Memory B cell (primary cell): ENCODE data around the gene ANP32B.

Source experiments
- ATAC-seq: fragments of 150-1000 bp; cut with Tn5 transposase; 2 replicates; pipeline ENCODE4 v1.10.0; 2021; ENCODE audit warnings: low read depth, mild to moderate bottlenecking, moderate library complexity
- DNase-seq, 2 donors: peaks; one replicate each; pipeline ENCODE4 v3.0.0; 2022; ENCODE audit warnings: low spot score in 2 of 2
- H3K27ac Mint-ChIP-seq: one replicate; pipeline ENCODE4 v1.8.0; 2022; ENCODE audit warnings: mild to moderate bottlenecking, moderate library complexity, mixed read lengths
- H3K27me3 Mint-ChIP-seq: one replicate; pipeline ENCODE4 v1.8.0; 2022; ENCODE audit warnings: mixed read lengths
- H3K36me3 Mint-ChIP-seq: one replicate; pipeline ENCODE4 v1.8.0; 2022; ENCODE audit warnings: mild to moderate bottlenecking, mixed read lengths
- H3K4me1 Mint-ChIP-seq: one replicate; pipeline ENCODE4 v1.8.0; 2022; ENCODE audit warnings: mixed read lengths
- H3K4me3 Mint-ChIP-seq: one replicate; pipeline ENCODE4 v1.8.0; 2022; ENCODE audit warnings: mild to moderate bottlenecking, moderate library complexity, mixed read lengths
- H3K9me3 Mint-ChIP-seq: one replicate; pipeline ENCODE4 v1.8.0; 2022; ENCODE audit warnings: mixed read lengths

ANP32B gene

DNA sequence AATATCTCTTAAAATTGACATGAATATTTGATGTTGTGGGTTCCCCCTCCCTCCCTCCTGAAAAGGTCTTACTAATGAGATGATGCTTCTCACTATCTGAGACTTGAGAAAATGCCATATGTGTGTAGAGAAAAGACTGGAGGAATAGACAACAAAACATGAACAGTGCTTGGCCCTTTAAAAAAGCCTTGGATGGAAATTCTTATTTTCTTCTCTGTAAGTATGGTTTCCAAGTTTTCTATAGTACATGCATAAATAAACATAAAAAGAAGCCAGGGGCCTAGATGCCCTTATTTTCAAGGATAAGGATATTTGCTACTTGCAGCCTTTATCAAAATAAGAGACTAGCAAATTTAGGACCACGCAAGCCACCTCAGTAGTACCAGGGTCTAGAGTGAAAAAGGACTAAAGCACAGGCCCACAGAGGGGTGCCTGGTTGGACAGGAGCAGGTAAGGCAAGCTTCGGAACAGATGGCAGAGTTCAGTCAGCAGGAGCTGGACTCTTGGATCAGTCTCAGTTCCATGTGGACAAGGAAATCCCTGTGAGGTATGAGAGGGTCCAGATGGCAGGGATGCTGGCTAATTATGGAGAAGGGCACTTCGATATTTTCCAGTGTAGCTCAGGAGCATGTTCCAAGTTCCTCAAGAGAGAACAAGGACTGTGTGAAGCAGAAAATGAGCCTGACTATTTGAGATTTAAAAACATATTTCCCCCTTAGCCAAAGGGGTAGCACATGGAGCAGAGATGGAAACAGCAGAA is 4.6 kb upstream of the ANP32B start:
- no peak overlapping the region for H3K4me3 Mint-ChIP-seq
- DNase-seq (no peak), ATAC-seq (no peak)
- H3K9me3 Mint-ChIP-seq: peaks cover 2% of the 10 kb centered on the region
- H3K36me3 Mint-ChIP-seq: peaks cover 3% of the 10 kb centered on the region
- H3K27me3 Mint-ChIP-seq: no peaks in the 10 kb centered on the region
- H3K27ac Mint-ChIP-seq: no peak overlapping the region
- H3K4me1 Mint-ChIP-seq: peaks cover 4% of the 10 kb centered on the region

GRCh38 chr9:97979788-97980478 is 3.2 kb upstream of the ANP32B start:
- H3K27ac Mint-ChIP-seq: no peak overlapping the region
- H3K4me3 Mint-ChIP-seq: no peak overlapping the region
- peaks cover 2% of the 10 kb centered on the region for H3K9me3 Mint-ChIP-seq
- H3K36me3 Mint-ChIP-seq: peaks cover 3% of the 10 kb centered on the region
- no peaks in the 10 kb centered on the region for H3K27me3 Mint-ChIP-seq
- H3K4me1 Mint-ChIP-seq: peaks cover 4% of the 10 kb centered on the region
- ATAC-seq (no peak), DNase-seq (no peak)

- DNase-seq (no peak), ATAC-seq (no peak)
- H3K4me3 Mint-ChIP-seq: no peak overlapping the region
- peaks cover 4% of the 10 kb centered on the region for H3K4me1 Mint-ChIP-seq
- H3K36me3 Mint-ChIP-seq: no peaks in the 10 kb centered on the region
- H3K9me3 Mint-ChIP-seq: no peaks in the 10 kb centered on the region
- H3K27ac Mint-ChIP-seq: no peak overlapping the region
- no peaks in the 10 kb centered on the region for H3K27me3 Mint-ChIP-seq
Observed at GRCh38 chr9:97980479-97980803, 2.7 kb upstream of the ANP32B start.

- Mint-ChIP-seq H3K4me3 (no peak overlapping the region), H3K9me3 (no peaks in the 10 kb centered on the region), H3K27ac (no peak overlapping the region), H3K4me1 (peaks cover 7% of the 10 kb centered on the region), H3K36me3 (no peaks in the 10 kb centered on the region), H3K27me3 (no peaks in the 10 kb centered on the region)
- no peak for ATAC-seq
- DNase-seq: no peak
Observed at GRCh38 chr9:97980918-97981845, 2.0 kb upstream of the ANP32B start.

GRCh38 chr9:97981846-97982682 is 1.1 kb upstream of the ANP32B start:
- peaks cover 13% of the 10 kb centered on the region for H3K4me1 Mint-ChIP-seq
- peak overlapping the region; percentile 92 for H3K27ac Mint-ChIP-seq
- no peaks in the 10 kb centered on the region for H3K9me3 Mint-ChIP-seq
- DNase-seq: no peak
- peak overlapping the region; percentile 62 for H3K4me3 Mint-ChIP-seq
- H3K27me3 Mint-ChIP-seq: no peaks in the 10 kb centered on the region
- ATAC-seq: no peak
- H3K36me3 Mint-ChIP-seq: no peaks in the 10 kb centered on the region

GRCh38 chr9:97983589-97984187 is 547 bp downstream of the ANP32B start:
- DNase-seq (peak in 1 of 2 donors; percentile 74), ATAC-seq (peak; percentile 37)
- Mint-ChIP-seq H3K4me1 (peaks cover 22% of the 10 kb centered on the region), H3K4me3 (peak overlapping the region; percentile 85), H3K27me3 (no peaks in the 10 kb centered on the region), H3K27ac (peak overlapping the region; percentile 92), H3K36me3 (no peaks in the 10 kb centered on the region), H3K9me3 (no peaks in the 10 kb centered on the region)

DNA sequence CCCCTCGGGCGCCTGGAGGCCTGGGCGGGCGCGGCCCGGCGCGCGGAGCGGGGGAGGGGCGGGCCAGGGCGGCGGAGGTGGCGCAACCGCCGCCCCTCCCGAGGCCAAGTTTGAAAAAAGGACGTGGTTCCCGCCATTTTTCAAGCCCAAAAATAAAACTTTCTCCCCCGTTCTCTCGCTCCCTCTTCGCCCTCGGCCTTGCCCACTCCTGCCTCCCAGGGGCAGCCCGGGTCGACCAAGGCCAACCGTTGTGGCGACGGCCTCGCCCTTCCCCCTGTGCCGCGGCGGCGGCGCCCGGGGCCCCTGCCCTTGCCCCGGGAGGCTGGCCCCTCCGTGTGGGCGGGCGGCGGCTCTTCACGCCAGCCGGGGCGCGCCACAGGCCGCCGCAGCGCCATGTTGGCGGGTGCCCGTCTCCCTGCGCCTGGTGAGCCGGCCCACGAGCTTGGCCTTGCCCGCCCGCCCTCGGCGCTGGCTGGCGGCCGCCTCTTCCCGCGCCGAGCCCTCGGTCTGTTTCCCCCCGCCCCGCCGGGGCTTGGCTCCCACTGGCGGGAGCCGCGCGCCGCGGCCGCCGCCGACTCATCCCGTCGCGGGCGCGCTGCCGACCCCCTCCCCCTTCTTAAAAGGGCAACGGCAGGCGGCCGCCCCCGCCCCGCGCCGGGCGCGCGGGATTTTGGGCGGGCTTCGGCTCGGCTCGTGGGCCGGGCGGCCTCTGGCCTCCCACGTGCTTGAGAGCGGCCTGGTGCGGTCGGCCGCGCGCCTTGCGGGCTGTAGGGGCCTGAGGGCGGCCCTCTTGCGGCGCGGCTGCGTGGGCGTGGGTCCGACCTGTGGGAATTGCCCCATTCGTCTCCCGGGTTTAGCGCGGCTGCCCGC is 1.3 kb downstream of the ANP32B start:
- Mint-ChIP-seq H3K27ac (peak overlapping the region; percentile 92), H3K9me3 (no peaks in the 10 kb centered on the region), H3K4me3 (peak overlapping the region; percentile 67), H3K36me3 (no peaks in the 10 kb centered on the region), H3K27me3 (no peaks in the 10 kb centered on the region), H3K4me1 (peaks cover 28% of the 10 kb centered on the region)
- DNase-seq (peak; percentile 80 to 86), ATAC-seq (peak; percentile 44)

DNA sequence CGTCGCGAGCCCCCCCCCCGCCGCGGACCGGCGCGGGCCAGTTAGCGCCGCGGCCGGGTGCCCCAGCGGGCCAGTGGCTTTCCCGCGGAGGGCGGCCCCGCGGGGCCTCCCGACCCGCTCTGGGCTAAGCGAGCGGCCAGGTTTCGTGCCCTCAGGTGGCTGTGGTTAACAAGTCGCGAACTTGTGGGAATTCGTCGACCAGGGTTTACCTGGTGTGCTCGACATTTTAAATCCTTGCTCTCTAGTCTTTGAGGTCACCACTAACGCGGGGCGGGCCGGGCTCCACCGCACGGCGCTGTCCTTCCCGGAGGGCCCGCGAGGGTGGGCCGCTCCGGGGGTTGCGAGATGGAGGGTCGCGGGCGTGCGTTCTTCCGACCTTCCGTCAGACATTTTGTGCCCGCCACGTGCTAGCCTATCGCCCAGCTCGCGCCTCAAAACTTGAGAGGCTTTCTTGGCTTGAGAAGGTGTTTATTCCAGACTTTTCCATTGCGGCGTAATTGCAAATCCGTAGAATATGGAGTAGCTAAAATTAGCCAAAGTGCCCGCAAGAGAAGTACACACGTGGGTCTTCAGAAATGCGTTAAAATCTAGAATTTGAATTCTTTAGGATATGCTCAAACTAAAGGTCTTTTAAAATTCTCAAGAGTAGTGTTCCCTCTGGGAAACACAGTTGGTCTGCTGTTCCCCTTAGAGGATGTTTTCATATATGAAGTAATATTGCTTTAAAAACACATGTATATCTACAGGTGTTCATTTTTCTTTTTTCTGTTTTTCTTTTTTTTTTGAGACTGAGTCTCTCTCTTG is 2.1 kb downstream of the ANP32B start:
- Mint-ChIP-seq H3K36me3 (no peaks in the 10 kb centered on the region), H3K4me1 (peaks cover 34% of the 10 kb centered on the region), H3K9me3 (no peaks in the 10 kb centered on the region), H3K4me3 (peak overlapping the region; percentile 80), H3K27me3 (no peaks in the 10 kb centered on the region), H3K27ac (peak overlapping the region; percentile 92)
- ATAC-seq: no peak
- DNase-seq: no peak

GRCh38 chr9:97987487-97987886 is 4.3 kb downstream of the ANP32B start:
- DNase-seq (peak in 1 of 2 donors; percentile 16), ATAC-seq (no peak)
- no peaks in the 10 kb centered on the region for H3K9me3 Mint-ChIP-seq
- no peaks in the 10 kb centered on the region for H3K36me3 Mint-ChIP-seq
- H3K4me1 Mint-ChIP-seq: peaks cover 45% of the 10 kb centered on the region
- H3K4me3 Mint-ChIP-seq: no peak overlapping the region
- no peaks in the 10 kb centered on the region for H3K27me3 Mint-ChIP-seq
- H3K27ac Mint-ChIP-seq: peak overlapping the region; percentile 92

DNA sequence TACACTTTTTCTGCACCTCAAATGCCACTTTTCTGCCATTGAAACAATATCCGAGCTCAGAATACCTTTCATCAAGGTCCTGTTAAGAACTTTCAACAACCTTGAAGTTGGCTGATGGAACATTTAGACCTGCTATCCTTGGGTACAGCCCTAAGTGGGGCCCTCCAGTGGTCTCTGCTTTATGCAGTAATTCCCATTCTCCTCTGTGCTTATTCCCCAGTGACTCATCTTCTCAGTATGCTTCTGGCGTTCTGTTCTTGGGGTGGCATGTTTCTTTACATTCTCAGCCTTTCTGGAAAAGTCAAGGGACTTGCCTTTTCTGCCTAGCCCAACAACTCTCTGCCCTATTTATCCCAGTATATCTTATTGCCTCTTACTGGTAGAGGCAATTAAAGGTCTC is 7.1 kb downstream of the ANP32B start:
- ATAC-seq: no peak
- Mint-ChIP-seq H3K27ac (peak overlapping the region; percentile 73), H3K4me3 (no peak overlapping the region), H3K9me3 (no peaks in the 10 kb centered on the region), H3K36me3 (peaks cover 2% of the 10 kb centered on the region), H3K4me1 (peaks cover 55% of the 10 kb centered on the region), H3K27me3 (no peaks in the 10 kb centered on the region)
- DNase-seq: no peak

- DNase-seq (no peak), ATAC-seq (no peak)
- H3K27ac Mint-ChIP-seq: peak overlapping the region; percentile 82
- H3K36me3 Mint-ChIP-seq: peaks cover 5% of the 10 kb centered on the region
- no peak overlapping the region for H3K4me3 Mint-ChIP-seq
- peaks cover 49% of the 10 kb centered on the region for H3K4me1 Mint-ChIP-seq
- no peaks in the 10 kb centered on the region for H3K27me3 Mint-ChIP-seq
- H3K9me3 Mint-ChIP-seq: no peaks in the 10 kb centered on the region
Observed at GRCh38 chr9:97991818-97992217, 8.7 kb downstream of the ANP32B start.

DNA sequence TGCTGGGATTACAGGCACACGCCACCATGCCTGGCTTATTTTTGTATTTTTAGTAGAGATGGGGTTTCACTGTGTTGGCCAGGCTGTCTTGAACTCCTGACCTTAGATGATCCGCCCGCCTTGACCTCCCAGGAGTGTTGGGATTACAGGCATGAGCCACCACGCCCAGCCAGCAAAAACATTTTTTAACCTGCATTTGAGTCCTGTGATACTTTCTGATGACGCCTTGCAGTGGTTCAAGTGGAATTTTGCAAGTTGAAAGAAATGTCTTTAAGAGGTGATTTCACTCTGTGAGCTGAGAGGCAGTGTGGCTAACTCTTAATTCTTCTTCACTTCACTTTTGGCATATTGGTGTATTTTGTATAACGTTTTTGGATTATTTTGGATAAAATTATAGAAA is 9.1 kb downstream of the ANP32B start:
- Mint-ChIP-seq H3K9me3 (no peaks in the 10 kb centered on the region), H3K4me1 (peaks cover 49% of the 10 kb centered on the region), H3K36me3 (peaks cover 5% of the 10 kb centered on the region), H3K27me3 (no peaks in the 10 kb centered on the region), H3K4me3 (no peak overlapping the region), H3K27ac (peak overlapping the region; percentile 82)
- DNase-seq: no peak
- ATAC-seq: no peak
